ENCODE data around the gene HCK. TPM values are rescaled to one million over a fixed set of nuclear protein-coding genes. Genes with fewer than 3 reads are reported as not detected.

The HCK gene
- total and polyA plus RNA-seq, 9 of the 15 experiments (the other 6 are each of a cell fraction or from before 2014, with no cell fraction given), result 0.09 to 0.51 (median 0.27) TPM; not detected in 6

GRCh38 chr20:32141465-32141980 lies 89.5 kb downstream of the HCK start (continued):
- TF ChIP-seq, protein P1, sequence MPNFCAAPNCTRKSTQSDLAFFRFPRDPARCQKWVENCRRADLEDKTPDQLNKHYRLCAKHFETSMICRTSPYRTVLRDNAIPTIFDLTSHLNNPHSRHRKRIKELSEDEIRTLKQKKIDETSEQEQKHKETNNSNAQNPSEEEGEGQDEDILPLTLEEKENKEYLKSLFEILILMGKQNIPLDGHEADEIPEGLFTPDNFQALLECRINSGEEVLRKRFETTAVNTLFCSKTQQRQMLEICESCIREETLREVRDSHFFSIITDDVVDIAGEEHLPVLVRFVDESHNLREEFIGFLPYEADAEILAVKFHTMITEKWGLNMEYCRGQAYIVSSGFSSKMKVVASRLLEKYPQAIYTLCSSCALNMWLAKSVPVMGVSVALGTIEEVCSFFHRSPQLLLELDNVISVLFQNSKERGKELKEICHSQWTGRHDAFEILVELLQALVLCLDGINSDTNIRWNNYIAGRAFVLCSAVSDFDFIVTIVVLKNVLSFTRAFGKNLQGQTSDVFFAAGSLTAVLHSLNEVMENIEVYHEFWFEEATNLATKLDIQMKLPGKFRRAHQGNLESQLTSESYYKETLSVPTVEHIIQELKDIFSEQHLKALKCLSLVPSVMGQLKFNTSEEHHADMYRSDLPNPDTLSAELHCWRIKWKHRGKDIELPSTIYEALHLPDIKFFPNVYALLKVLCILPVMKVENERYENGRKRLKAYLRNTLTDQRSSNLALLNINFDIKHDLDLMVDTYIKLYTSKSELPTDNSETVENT (CRISPR knock-in tag; IDR thresholded peaks at IDR 0.05), result no peak
- no peak for TF ChIP-seq POLR2G (IDR thresholded peaks at IDR 0.05; ENCODE audit: low read depth, low read length)
- TF ChIP-seq, protein P2, sequence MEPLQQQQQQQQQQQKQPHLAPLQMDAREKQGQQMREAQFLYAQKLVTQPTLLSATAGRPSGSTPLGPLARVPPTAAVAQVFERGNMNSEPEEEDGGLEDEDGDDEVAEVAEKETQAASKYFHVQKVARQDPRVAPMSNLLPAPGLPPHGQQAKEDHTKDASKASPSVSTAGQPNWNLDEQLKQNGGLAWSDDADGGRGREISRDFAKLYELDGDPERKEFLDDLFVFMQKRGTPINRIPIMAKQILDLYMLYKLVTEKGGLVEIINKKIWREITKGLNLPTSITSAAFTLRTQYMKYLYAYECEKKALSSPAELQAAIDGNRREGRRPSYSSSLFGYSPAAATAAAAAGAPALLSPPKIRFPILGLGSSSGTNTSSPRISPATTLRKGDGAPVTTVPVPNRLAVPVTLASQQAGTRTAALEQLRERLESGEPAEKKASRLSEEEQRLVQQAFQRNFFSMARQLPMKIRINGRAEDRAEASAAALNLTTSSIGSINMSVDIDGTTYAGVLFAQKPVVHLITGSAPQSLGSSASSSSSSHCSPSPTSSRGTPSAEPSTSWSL (CRISPR knock-in tag; IDR thresholded peaks at IDR 0.05; ENCODE audit: borderline replicate concordance), result no peak

DNA sequence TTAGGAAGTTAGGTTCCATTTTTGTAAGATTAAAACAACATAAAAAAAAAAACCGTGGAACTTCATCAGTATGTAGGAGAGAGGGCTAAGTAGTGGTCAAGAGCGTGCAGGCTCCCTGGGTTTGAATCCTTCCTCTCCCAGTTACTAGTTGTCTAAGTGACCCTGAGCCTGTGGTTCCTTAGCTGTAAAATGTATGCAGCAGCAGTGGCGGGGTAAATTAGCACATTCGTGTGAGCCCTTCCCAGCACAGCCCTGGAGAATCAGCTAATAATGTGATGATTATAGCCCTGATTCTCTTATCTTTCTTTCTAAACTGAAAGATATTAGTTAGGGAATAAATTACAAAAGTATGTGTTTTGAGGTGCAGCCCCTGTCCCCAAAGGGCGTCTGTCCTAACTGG lies 90.0 kb downstream of the HCK start:
- H3K36me3 ChIP-seq (ENCODE audit: control insufficient read depth, insufficient read depth, low read length), result peaks cover 92% of the 10 kb centered on the region
- H3K9me1 ChIP-seq (ENCODE audit: control insufficient read depth, insufficient read depth, low read length), result no peaks in the 10 kb centered on the region
- no peaks in the 10 kb centered on the region for H3K4me1 ChIP-seq (replicated peaks in 1 of 2; ENCODE audit: control insufficient read depth in 2 of 2, insufficient read depth in 2 of 2, low read length in 2 of 2)
- H3K27ac ChIP-seq (ENCODE audit: extremely low read depth, low read depth, low read length), result no peak overlapping the region
- no peak overlapping the region for H2AFZ ChIP-seq (ENCODE audit: low read depth, low read length)
- H3K9me3 ChIP-seq (replicated peaks; ENCODE audit: control insufficient read depth, insufficient read depth, low read depth, low read length), result no peaks in the 10 kb centered on the region
- 88% methylated on average over 5 of the region's 5 CpGs for WGBS (ENCODE audit: insufficient coverage, low coverage, missing lambda C conversion rate)
- ChIA-PET POLR2A (interaction anchor here (0.6 kb wide), 1 partner anchor 19 kb away, joined by 3 read pairs; no protein-coding TSS in a partner anchor), CTCF (ENCODE audit: low intra/inter-chr PET ratio) (no interaction called here)
- in situ Hi-C loops (cut with MboI) (no loop called here), intact Hi-C loops (cut with micrococcal nuclease) (no loop called here)
- no peaks in the 10 kb centered on the region; the same call in 1 of the 2 replicates for H4K20me1 ChIP-seq (replicated peaks; ENCODE audit: control insufficient read depth, insufficient read depth, low read length)
- BruUV-seq (replicated peaks), result no TSS peak
- no peaks in the 10 kb centered on the region for H3K27me3 ChIP-seq (ENCODE audit: control insufficient read depth in 2 of 2, insufficient read depth in 2 of 2, low read length in 2 of 2)
- no peak overlapping the region for H3K9ac ChIP-seq (ENCODE audit: insufficient read depth in 1 of 2, low read depth in 2 of 2, low read length in 2 of 2)
- no peaks in the 10 kb centered on the region for H3K79me2 ChIP-seq (ENCODE audit: control insufficient read depth, insufficient read depth, low read length)
- no peak for DNase-seq (ENCODE audit: extremely low read depth in 1 of 4, low spot score in 3 of 4)
- no peak for ATAC-seq
- no peak overlapping the region for H3K4me3 ChIP-seq
- FAIRE-seq, result no peak
- TF ChIP-seq WHSC1 (IDR thresholded peaks at IDR 0.05; ENCODE audit: low read length) (no peak), POLR2G (IDR thresholded peaks at IDR 0.05; ENCODE audit: low read depth, low read length) (no peak)
- no peak overlapping the region for H3K4me2 ChIP-seq (ENCODE audit: insufficient read depth, low read length)

All from K562 (cell line).